ENCODE measurements around the gene HEPN1. TPM values are rescaled to one million over a fixed set of nuclear protein-coding genes. Genes with fewer than 3 reads are reported as not detected.
A peak's percentile ranks its signal among the peaks of the same experiment; 100 is the strongest.

HEPN1 gene
- total RNA-seq, 1 donor = not detected

- H3K4me3 ChIP-seq (ENCODE audit: low read depth, low read length) = no peak overlapping the region
- no peak for DNase-seq (ENCODE audit: low read depth)
- no peak for TF ChIP-seq CTCF (IDR thresholded peaks at IDR 0.05; ENCODE audit: insufficient read depth, low read length)
These were observed 22.7 kb downstream of the HEPN1 start for GRCh38 chr11:124941703-124942102.

GRCh38 chr11:124942466-124943253 lies 23.6 kb downstream of the HEPN1 start:
- TF ChIP-seq CTCF (IDR thresholded peaks at IDR 0.05; ENCODE audit: insufficient read depth, low read length) = no peak

GRCh38 chr11:124943254-124943616 lies 24.2 kb downstream of the HEPN1 start:
- no peak for DNase-seq (ENCODE audit: low read depth)
- H3K4me3 ChIP-seq (ENCODE audit: low read depth, low read length) = no peak overlapping the region
- TF ChIP-seq CTCF (IDR thresholded peaks at IDR 0.05; ENCODE audit: insufficient read depth, low read length) = no peak

More at GRCh38 chr11:124942466-124943253, 23.6 kb downstream of the HEPN1 start:
- no peak for DNase-seq (ENCODE audit: low read depth)
- no peak overlapping the region for H3K4me3 ChIP-seq (ENCODE audit: low read depth, low read length)

- no peak overlapping the region for H3K4me3 ChIP-seq (ENCODE audit: low read depth, low read length)
- DNase-seq (ENCODE audit: low read depth) = no peak
- no peak for TF ChIP-seq CTCF (IDR thresholded peaks at IDR 0.05; ENCODE audit: insufficient read depth, low read length)
These were observed 24.7 kb downstream of the HEPN1 start for GRCh38 chr11:124943741-124944140.

- TF ChIP-seq CTCF (IDR thresholded peaks at IDR 0.05; ENCODE audit: insufficient read depth, low read length) = no peak
- no peak for DNase-seq (ENCODE audit: low read depth)
- no peak overlapping the region for H3K4me3 ChIP-seq (ENCODE audit: low read depth, low read length)
These were observed 25.5 kb downstream of the HEPN1 start for GRCh38 chr11:124944565-124944964.

GRCh38 chr11:124945826-124946225 lies 26.8 kb downstream of the HEPN1 start:
- no peak for TF ChIP-seq CTCF (IDR thresholded peaks at IDR 0.05; ENCODE audit: insufficient read depth, low read length)
- DNase-seq (ENCODE audit: low read depth) = no peak

GRCh38 chr11:124946735-124947141 lies 27.7 kb downstream of the HEPN1 start:
- TF ChIP-seq CTCF (IDR thresholded peaks at IDR 0.05; ENCODE audit: insufficient read depth, low read length) = no peak
- peak; percentile 77 for DNase-seq (ENCODE audit: low read depth)
- no peak overlapping the region for H3K4me3 ChIP-seq (ENCODE audit: low read depth, low read length)

More at GRCh38 chr11:124945826-124946225, 26.8 kb downstream of the HEPN1 start:
- no peak overlapping the region for H3K4me3 ChIP-seq (ENCODE audit: low read depth, low read length)

Measured in fibroblast of the aortic adventitia (primary cell).